Measurements from ENCODE around the gene NAP1L5. TPM values are rescaled to one million over a fixed set of nuclear protein-coding genes. Genes with fewer than 3 reads are reported as not detected.

The NAP1L5 gene
- total RNA-seq, 2 donors from 2014 or later = 6.0 to 6.2 TPM

DNA sequence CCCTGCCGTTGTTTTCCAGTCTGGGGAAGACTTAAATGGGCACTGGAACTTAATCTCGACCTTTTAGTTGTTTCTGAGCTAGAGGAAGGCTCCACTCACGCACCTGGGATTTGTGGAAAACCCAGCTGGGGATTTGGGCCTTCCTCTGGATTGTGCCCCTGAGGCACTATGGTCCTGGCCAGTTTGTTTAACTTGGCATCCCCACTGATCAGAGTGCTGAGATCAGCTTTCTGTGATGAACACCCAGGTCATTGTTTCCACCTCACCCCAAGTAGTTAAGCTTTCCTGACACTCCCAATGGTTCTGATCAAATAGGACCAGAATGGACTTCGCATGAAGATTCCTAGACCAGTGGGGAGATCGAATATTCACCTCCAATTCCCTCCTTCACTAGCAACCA, 20.5 kb upstream of the NAP1L5 start:
- DNase-seq (ENCODE audit: low spot score) = no peak
- peaks cover 26 to 30% of the 10 kb centered on the region in 2 donors for H3K4me1 ChIP-seq (ENCODE audit: control insufficient read depth in 1 of 2, low read depth in 2 of 2)
- no peak overlapping the region for H3K4me3 ChIP-seq
- TF ChIP-seq, protein P1, sequence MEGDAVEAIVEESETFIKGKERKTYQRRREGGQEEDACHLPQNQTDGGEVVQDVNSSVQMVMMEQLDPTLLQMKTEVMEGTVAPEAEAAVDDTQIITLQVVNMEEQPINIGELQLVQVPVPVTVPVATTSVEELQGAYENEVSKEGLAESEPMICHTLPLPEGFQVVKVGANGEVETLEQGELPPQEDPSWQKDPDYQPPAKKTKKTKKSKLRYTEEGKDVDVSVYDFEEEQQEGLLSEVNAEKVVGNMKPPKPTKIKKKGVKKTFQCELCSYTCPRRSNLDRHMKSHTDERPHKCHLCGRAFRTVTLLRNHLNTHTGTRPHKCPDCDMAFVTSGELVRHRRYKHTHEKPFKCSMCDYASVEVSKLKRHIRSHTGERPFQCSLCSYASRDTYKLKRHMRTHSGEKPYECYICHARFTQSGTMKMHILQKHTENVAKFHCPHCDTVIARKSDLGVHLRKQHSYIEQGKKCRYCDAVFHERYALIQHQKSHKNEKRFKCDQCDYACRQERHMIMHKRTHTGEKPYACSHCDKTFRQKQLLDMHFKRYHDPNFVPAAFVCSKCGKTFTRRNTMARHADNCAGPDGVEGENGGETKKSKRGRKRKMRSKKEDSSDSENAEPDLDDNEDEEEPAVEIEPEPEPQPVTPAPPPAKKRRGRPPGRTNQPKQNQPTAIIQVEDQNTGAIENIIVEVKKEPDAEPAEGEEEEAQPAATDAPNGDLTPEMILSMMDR (IDR thresholded peaks at IDR 0.05) = no peak
- H3K36me3 ChIP-seq = peaks cover 6% of the 10 kb centered on the region
- H3K27ac ChIP-seq = no peak overlapping the region
- H3K9me3 ChIP-seq = peaks cover 14% of the 10 kb centered on the region
- ATAC-seq (ENCODE audit: insufficient number of reproducible peaks, low FRiP score, low read depth) = no peak
- H3K27me3 ChIP-seq (replicated peaks; ENCODE audit: insufficient read depth) = no peaks in the 10 kb centered on the region

DNA sequence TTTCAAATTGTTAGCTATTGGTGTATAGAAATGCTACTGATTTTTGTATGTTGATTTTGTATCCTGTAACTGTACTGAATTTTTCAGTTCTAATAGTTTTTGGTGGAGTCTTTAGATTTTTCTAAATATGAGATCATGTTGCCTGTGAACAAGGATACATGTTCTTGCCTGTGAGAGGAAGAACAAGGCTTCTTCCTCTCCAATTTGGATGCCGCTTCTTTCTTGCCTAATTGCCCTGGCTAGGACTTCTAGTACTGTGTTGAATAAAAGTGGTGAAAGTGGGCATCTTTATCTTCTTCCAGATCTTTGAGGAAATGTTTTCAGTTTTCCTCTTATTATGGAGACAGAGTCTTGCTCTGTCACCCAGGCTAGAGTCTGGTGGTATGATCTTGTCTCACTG, 16.2 kb upstream of the NAP1L5 start:
- ATAC-seq (ENCODE audit: insufficient number of reproducible peaks, low FRiP score, low read depth) (no peak), DNase-seq (ENCODE audit: low spot score) (no peak)
- H3K4me1 ChIP-seq (ENCODE audit: control insufficient read depth in 1 of 2, low read depth in 2 of 2) = no peaks in the 10 kb centered on the region
- peaks cover 14% of the 10 kb centered on the region for H3K9me3 ChIP-seq
- no peak overlapping the region for H3K27ac ChIP-seq
- no peak overlapping the region for H3K4me3 ChIP-seq
- TF ChIP-seq, protein P1 (IDR thresholded peaks at IDR 0.05) = no peak
- peaks cover 21% of the 10 kb centered on the region for H3K36me3 ChIP-seq
- H3K27me3 ChIP-seq (replicated peaks; ENCODE audit: insufficient read depth) = no peaks in the 10 kb centered on the region

DNA sequence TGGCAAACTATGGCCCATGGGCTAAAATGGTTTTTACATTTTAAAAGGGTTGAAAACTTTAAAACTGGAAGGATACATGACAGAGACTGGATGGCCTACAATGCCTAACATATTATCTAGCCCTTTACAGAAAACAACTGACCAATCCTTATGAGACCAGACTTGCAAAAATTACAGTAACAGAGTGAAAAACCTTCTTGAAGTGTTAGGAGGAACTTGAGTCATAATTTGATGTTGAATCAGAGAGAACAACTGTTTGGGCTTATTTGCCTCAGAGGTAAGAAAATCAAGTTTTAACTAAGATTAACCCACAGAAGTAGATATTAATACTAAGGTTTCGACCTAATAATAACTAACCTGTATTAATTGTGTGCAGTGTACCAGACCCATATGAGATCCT, 12.4 kb upstream of the NAP1L5 start:
- peaks cover 15% of the 10 kb centered on the region for H3K36me3 ChIP-seq
- TF ChIP-seq, protein P1 (IDR thresholded peaks at IDR 0.05) = no peak
- ATAC-seq (ENCODE audit: insufficient number of reproducible peaks, low FRiP score, low read depth) = no peak

DNA sequence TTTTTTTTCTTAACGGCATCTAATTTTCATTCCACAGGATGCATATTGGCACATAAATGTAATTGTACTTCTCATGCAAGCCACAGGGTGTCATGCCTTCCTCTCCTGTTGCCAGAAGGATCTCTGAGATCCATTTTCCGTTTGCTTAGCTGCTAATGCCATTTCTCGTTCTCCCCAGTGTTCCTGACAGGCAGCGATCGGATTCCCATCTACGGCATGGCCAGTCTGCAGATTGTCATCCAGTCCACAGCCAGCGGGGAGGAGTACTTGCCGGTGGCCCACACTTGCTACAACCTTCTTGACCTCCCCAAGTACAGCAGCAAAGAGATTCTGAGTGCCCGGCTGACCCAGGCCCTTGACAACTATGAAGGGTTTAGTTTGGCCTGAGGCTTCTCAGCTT, 8.9 kb upstream of the NAP1L5 start:
- TF ChIP-seq, protein P1 (IDR thresholded peaks at IDR 0.05) = peak; percentile 70
- H3K9me3 ChIP-seq = no peaks in the 10 kb centered on the region
- peak overlapping the region; percentile 14 to 82 for H3K27ac ChIP-seq
- peak overlapping the region; percentile 54 for H3K4me3 ChIP-seq
- ATAC-seq (ENCODE audit: insufficient number of reproducible peaks, low FRiP score, low read depth) (peak; percentile 89), DNase-seq (ENCODE audit: low spot score) (no peak)
- peaks cover 14% of the 10 kb centered on the region for H3K36me3 ChIP-seq
- peaks cover 5 to 19% of the 10 kb centered on the region in 2 donors for H3K4me1 ChIP-seq (ENCODE audit: control insufficient read depth in 1 of 2, low read depth in 2 of 2)
- no peaks in the 10 kb centered on the region for H3K27me3 ChIP-seq (replicated peaks; ENCODE audit: insufficient read depth)

More for the DNA sequence above, 12.4 kb upstream of the NAP1L5 start:
- peaks cover 5 to 19% of the 10 kb centered on the region in 2 donors for H3K4me1 ChIP-seq (ENCODE audit: control insufficient read depth in 1 of 2, low read depth in 2 of 2)
- no peaks in the 10 kb centered on the region for H3K27me3 ChIP-seq (replicated peaks; ENCODE audit: insufficient read depth)
- no peak for DNase-seq (ENCODE audit: low spot score)
- H3K4me3 ChIP-seq = no peak overlapping the region
- no peaks in the 10 kb centered on the region for H3K9me3 ChIP-seq
- H3K27ac ChIP-seq = no peak overlapping the region

DNA sequence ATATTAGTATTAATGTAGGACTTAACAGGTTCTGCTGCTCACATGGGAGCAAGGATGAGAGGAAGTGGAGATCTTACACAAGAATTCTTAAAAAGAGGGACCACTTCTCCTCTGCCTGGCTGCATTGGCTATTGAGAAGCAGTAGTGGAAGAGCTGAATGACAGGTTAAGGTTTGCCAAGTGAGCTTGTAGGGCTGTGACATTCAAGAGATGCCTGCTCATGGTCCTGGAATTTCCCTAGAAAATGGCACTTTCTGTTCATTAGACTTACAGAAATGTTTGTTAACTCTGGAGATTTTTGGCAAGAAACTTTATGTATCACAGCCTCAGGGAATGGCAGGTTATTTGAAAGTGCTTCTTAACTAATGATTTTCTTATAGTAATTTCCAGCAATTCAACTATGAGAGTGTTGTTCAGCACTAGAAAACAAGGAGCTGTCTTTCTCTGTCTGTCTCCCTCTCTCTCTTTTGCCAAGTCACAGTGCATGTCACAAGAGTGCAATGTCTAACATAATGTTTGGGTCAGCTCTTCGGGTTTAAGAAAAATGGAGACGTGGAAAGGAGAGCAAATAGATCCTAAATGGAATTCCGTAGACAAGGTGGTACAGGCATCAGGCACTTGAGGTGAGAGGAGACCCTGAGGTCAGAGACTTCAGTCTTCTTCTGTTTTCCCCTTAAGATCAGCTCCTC, 8.3 kb upstream of the NAP1L5 start:
- ATAC-seq (ENCODE audit: insufficient number of reproducible peaks, low FRiP score, low read depth) (no peak), DNase-seq (ENCODE audit: low spot score) (no peak)
- no peak overlapping the region for H3K4me3 ChIP-seq
- peaks cover 11% of the 10 kb centered on the region for H3K36me3 ChIP-seq
- H3K27ac ChIP-seq = peak overlapping the region; percentile 14 to 82
- H3K9me3 ChIP-seq = no peaks in the 10 kb centered on the region
- no peaks in the 10 kb centered on the region for H3K27me3 ChIP-seq (replicated peaks; ENCODE audit: insufficient read depth)
- peaks cover 5 to 19% of the 10 kb centered on the region in 2 donors for H3K4me1 ChIP-seq (ENCODE audit: control insufficient read depth in 1 of 2, low read depth in 2 of 2)
- TF ChIP-seq, protein P1 (IDR thresholded peaks at IDR 0.05) = no peak

All from thoracic aorta (tissue), 2 donors.